ENCODE results near the gene SPDL1.

GRCh38 chr5:169629847-169630548, 46.4 kb downstream of the SPDL1 start:
- no peak for TF ChIP-seq CTCF (IDR thresholded peaks at IDR 0.05; ENCODE audit: control extremely low read depth in 1 of 3, insufficient read depth in 1 of 3, low read depth in 1 of 3, low read length in 3 of 3)
- TF ChIP-seq USF2 (IDR thresholded peaks at IDR 0.05; ENCODE audit: low read length) = no peak
- TF ChIP-seq POLR2A (IDR thresholded peaks at IDR 0.05; ENCODE audit: control extremely low read depth in 1 of 2, low read depth in 2 of 2, low read length in 2 of 2) = no peak
- TF ChIP-seq POLR2AphosphoS5 (IDR thresholded peaks at IDR 0.05; ENCODE audit: low read depth, low read length) = no peak
- TF ChIP-seq JUND (IDR thresholded peaks at IDR 0.05; ENCODE audit: low read length) = no peak
- no peak for TF ChIP-seq CHD2 (IDR thresholded peaks at IDR 0.05; ENCODE audit: low read length)
- no peak for TF ChIP-seq HDAC2 (IDR thresholded peaks at IDR 0.05; ENCODE audit: borderline replicate concordance in 1 of 2, low read depth in 2 of 2, low read length in 2 of 2)
